GM23248 (cell line): ENCODE data around the gene COG5.

Source experiments
- EZH2 ChIP-seq: fragments of 200-600 bp; sonication (generic); IDR thresholded peaks from 2 replicates; pipeline ENCODE4 v1.6.1; 2018; ENCODE audit warnings: antibody characterized with exemption, mild to moderate bottlenecking; ENCODE audit not compliant: insufficient read depth, poor library complexity, severe bottlenecking
- EZH2phosphoT487 ChIP-seq: fragments of 200-600 bp; sonication (generic); IDR thresholded peaks from 2 replicates; pipeline ENCODE4 v1.6.1; 2018; ENCODE audit warnings: antibody characterized with exemption, moderate library complexity, mild to moderate bottlenecking, low read depth; ENCODE audit not compliant: insufficient read depth

- no peak for TF ChIP-seq EZH2phosphoT487
- no peak for TF ChIP-seq EZH2
These were observed 390.5 kb downstream of the COG5 start for GRCh38 chr7:107173191-107173590.
